ENCODE results near the gene KRT12.

GRCh38 chr17:40871316-40871715 is 4.3 kb upstream of the KRT12 start:
- TF ChIP-seq ZNF551 (CRISPR knock-in tag; IDR thresholded peaks at IDR 0.05) (no peak), POLR2AphosphoS5 (IDR thresholded peaks at IDR 0.05; ENCODE audit: control insufficient read depth, insufficient read depth, low read depth, low read length) (peak; percentile 43; the same call in 1 of the 2 replicates)
- TF ChIP-seq, protein P1, sequence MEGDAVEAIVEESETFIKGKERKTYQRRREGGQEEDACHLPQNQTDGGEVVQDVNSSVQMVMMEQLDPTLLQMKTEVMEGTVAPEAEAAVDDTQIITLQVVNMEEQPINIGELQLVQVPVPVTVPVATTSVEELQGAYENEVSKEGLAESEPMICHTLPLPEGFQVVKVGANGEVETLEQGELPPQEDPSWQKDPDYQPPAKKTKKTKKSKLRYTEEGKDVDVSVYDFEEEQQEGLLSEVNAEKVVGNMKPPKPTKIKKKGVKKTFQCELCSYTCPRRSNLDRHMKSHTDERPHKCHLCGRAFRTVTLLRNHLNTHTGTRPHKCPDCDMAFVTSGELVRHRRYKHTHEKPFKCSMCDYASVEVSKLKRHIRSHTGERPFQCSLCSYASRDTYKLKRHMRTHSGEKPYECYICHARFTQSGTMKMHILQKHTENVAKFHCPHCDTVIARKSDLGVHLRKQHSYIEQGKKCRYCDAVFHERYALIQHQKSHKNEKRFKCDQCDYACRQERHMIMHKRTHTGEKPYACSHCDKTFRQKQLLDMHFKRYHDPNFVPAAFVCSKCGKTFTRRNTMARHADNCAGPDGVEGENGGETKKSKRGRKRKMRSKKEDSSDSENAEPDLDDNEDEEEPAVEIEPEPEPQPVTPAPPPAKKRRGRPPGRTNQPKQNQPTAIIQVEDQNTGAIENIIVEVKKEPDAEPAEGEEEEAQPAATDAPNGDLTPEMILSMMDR (IDR thresholded peaks at IDR 0.05 in 2 of 3, conservative IDR thresholded peaks at IDR 0.05 in 1 of 3; ENCODE audit: insufficient read depth in 2 of 3, low read depth in 1 of 3, low read length in 3 of 3): no peak
